ENCODE data around the gene SREBF1.

The SREBF1 gene

GRCh38 chr17:17796787-17797061 is 40.1 kb downstream of the SREBF1 start:
- Histone ChIP-seq H3K4me3 (ENCODE audit: low read length, poor library complexity, severe bottlenecking) (no peak overlapping the region), H3K9ac (ENCODE audit: low read depth, low read length, poor library complexity, severe bottlenecking) (no peak overlapping the region), H2AFZ (ENCODE audit: low read length) (no peak overlapping the region), H4K20me1 (ENCODE audit: insufficient read depth, low read length, poor library complexity, severe bottlenecking) (peaks cover 37% of the 10 kb centered on the region), H3K4me1 (ENCODE audit: insufficient read depth, low read length, poor library complexity, severe bottlenecking) (peaks cover 9% of the 10 kb centered on the region), H3K4me2 (ENCODE audit: low read depth, low read length, poor library complexity, severe bottlenecking) (no peak overlapping the region), H3K79me2 (ENCODE audit: insufficient read depth, low read length) (peaks cover 14% of the 10 kb centered on the region; the same call in 1 of the 2 replicates), H3K36me3 (ENCODE audit: insufficient read depth, low read length) (peaks cover 74% of the 10 kb centered on the region; the same call in 1 of the 2 replicates), H3K9me3 (ENCODE audit: insufficient read depth, low read depth, low read length) (no peaks in the 10 kb centered on the region), H3F3A (ENCODE audit: low read depth) (no peaks in the 10 kb centered on the region), H3K9me2 (replicated peaks; ENCODE audit: low read depth, low read length) (no peaks in the 10 kb centered on the region), H3K27me3 (ENCODE audit: insufficient read depth, low read length, poor library complexity, severe bottlenecking) (no peaks in the 10 kb centered on the region)
- TF ChIP-seq CTCF (conservative IDR thresholded peaks at IDR 0.05; ENCODE audit: low read length) (no peak), EZH2phosphoT487 (IDR thresholded peaks at IDR 0.05; ENCODE audit: borderline replicate concordance) (no peak)

DNA sequence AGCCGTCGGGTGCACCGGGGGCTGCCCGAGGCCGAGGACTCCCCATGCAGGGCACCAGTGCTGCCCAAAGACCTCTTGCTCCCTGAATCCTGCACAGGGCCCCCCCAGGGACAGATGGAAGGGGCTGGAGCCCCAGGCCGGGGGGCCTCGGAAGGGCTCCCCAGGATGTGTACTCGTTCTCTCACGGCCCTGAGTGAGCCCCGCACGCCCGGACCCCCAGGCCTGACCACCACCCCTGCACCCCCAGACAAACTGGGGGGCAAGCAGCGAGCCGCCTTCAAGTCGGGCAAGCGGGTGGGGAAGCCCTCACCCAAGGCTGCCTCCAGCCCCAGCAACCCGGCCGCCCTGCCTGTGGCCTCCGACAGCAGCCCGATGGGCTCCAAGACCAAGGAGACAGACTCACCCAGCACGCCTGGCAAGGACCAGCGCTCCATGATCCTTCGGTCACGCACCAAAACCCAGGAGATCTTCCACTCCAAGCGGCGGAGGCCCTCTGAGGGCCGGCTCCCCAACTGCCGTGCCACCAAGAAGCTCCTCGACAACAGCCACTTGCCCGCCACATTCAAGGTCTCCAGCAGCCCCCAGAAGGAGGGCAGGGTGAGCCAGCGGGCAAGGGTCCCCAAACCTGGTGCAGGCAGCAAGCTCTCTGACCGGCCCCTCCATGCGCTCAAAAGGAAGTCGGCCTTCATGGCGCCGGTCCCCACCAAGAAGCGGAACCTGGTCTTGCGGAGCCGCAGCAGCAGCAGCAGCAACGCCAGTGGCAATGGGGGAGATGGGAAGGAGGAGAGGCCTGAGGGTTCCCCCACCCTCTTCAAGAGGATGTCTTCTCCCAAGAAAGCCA is 40.6 kb downstream of the SREBF1 start:
- no peaks in the 10 kb centered on the region for H3F3A ChIP-seq (ENCODE audit: low read depth)
- peaks cover 43% of the 10 kb centered on the region for H4K20me1 ChIP-seq (ENCODE audit: insufficient read depth, low read length, poor library complexity, severe bottlenecking)
- H3K4me2 ChIP-seq (ENCODE audit: low read depth, low read length, poor library complexity, severe bottlenecking) = no peak overlapping the region
- peaks cover 19% of the 10 kb centered on the region for H3K79me2 ChIP-seq (ENCODE audit: insufficient read depth, low read length)
- H3K36me3 ChIP-seq (ENCODE audit: insufficient read depth, low read length) = peaks cover 68% of the 10 kb centered on the region; the same call in 1 of the 2 replicates
- no peak overlapping the region for H3K4me3 ChIP-seq (ENCODE audit: low read length, poor library complexity, severe bottlenecking)
- peaks cover 11% of the 10 kb centered on the region for H3K4me1 ChIP-seq (ENCODE audit: insufficient read depth, low read length, poor library complexity, severe bottlenecking)
- H3K27me3 ChIP-seq (ENCODE audit: insufficient read depth, low read length, poor library complexity, severe bottlenecking) = no peaks in the 10 kb centered on the region
- no peak for TF ChIP-seq EZH2phosphoT487 (IDR thresholded peaks at IDR 0.05; ENCODE audit: borderline replicate concordance)
- TF ChIP-seq CTCF (conservative IDR thresholded peaks at IDR 0.05; ENCODE audit: low read length) = no peak
- no peak overlapping the region for H2AFZ ChIP-seq (ENCODE audit: low read length)
- no peaks in the 10 kb centered on the region for H3K9me3 ChIP-seq (ENCODE audit: insufficient read depth, low read depth, low read length)
- H3K9ac ChIP-seq (ENCODE audit: low read depth, low read length, poor library complexity, severe bottlenecking) = no peak overlapping the region
- H3K9me2 ChIP-seq (replicated peaks; ENCODE audit: low read depth, low read length) = no peaks in the 10 kb centered on the region

DNA sequence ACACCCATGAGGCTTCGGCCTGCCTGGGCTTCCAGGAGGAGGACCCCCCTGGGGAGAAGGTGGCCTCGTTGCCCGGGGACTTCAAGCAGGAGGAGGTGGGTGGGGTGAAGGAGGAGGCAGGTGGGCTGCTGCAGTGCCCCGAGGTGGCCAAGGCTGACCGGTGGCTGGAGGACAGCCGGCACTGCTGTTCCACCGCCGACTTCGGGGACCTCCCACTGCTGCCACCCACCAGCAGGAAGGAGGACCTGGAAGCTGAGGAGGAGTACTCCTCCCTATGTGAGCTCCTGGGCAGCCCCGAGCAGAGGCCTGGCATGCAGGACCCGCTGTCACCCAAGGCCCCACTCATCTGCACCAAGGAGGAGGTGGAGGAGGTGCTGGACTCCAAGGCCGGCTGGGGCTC is 41.5 kb downstream of the SREBF1 start:
- H3F3A ChIP-seq (ENCODE audit: low read depth) = no peaks in the 10 kb centered on the region
- H4K20me1 ChIP-seq (ENCODE audit: insufficient read depth, low read length, poor library complexity, severe bottlenecking) = peaks cover 48% of the 10 kb centered on the region
- no peak overlapping the region for H2AFZ ChIP-seq (ENCODE audit: low read length)
- H3K27me3 ChIP-seq (ENCODE audit: insufficient read depth, low read length, poor library complexity, severe bottlenecking) = no peaks in the 10 kb centered on the region
- no peak overlapping the region for H3K4me2 ChIP-seq (ENCODE audit: low read depth, low read length, poor library complexity, severe bottlenecking)
- peaks cover 20% of the 10 kb centered on the region for H3K4me1 ChIP-seq (ENCODE audit: insufficient read depth, low read length, poor library complexity, severe bottlenecking)
- TF ChIP-seq EZH2phosphoT487 (IDR thresholded peaks at IDR 0.05; ENCODE audit: borderline replicate concordance) (no peak), CTCF (conservative IDR thresholded peaks at IDR 0.05; ENCODE audit: low read length) (no peak)
- H3K9me2 ChIP-seq (replicated peaks; ENCODE audit: low read depth, low read length) = no peaks in the 10 kb centered on the region
- H3K36me3 ChIP-seq (ENCODE audit: insufficient read depth, low read length) = peaks cover 66% of the 10 kb centered on the region; the same call in 1 of the 2 replicates
- no peak overlapping the region for H3K9ac ChIP-seq (ENCODE audit: low read depth, low read length, poor library complexity, severe bottlenecking)
- no peaks in the 10 kb centered on the region for H3K9me3 ChIP-seq (ENCODE audit: insufficient read depth, low read depth, low read length)
- H3K79me2 ChIP-seq (ENCODE audit: insufficient read depth, low read length) = peaks cover 28% of the 10 kb centered on the region
- no peak overlapping the region for H3K4me3 ChIP-seq (ENCODE audit: low read length, poor library complexity, severe bottlenecking)
